Chondrocyte (in vitro differentiated cells): ENCODE measurements around the gene BATF2. TPM values are rescaled to one million over a fixed set of nuclear protein-coding genes. Genes with fewer than 3 reads are reported as not detected.
A peak's percentile ranks its signal among the peaks of the same experiment; 100 is the strongest.

ENCODE experiments used
- DNase-seq: peaks from one replicate; pipeline ENCODE4 v3.0.0; 2021; ENCODE audit warnings: mixed read lengths, low spot score
- H3K27ac Mint-ChIP-seq: one replicate; pipeline ENCODE4 v1.8.0; 2021; ENCODE audit warnings: mild to moderate bottlenecking, moderate library complexity, mixed read lengths; ENCODE audit not compliant: unreplicated experiment
- H3K27me3 Mint-ChIP-seq: 2 replicates; pipeline ENCODE4 v1.8.0; 2021; ENCODE audit warnings: low read depth, mixed read lengths
- H3K36me3 Mint-ChIP-seq: 2 replicates; pipeline ENCODE4 v1.8.0; 2021; ENCODE audit warnings: low read depth, mixed read lengths
- H3K4me1 Mint-ChIP-seq: 2 replicates; pipeline ENCODE4 v1.8.0; 2021; ENCODE audit warnings: low read depth, mild to moderate bottlenecking, mixed read lengths
- H3K4me3 Mint-ChIP-seq: one replicate; pipeline ENCODE4 v1.8.0; 2021; ENCODE audit warnings: mild to moderate bottlenecking, moderate library complexity, mixed read lengths; ENCODE audit not compliant: unreplicated experiment
- H3K9me3 Mint-ChIP-seq: 2 replicates; pipeline ENCODE4 v1.8.0; 2021; ENCODE audit warnings: low read depth, mixed read lengths
- CTCF ChIP-seq: fragments of 200-600 bp; sonication (generic); IDR thresholded peaks from 2 replicates; pipeline ENCODE4 v1.5.0; 2021; ENCODE audit warnings: antibody characterized with exemption, mild to moderate bottlenecking, moderate library complexity
- total RNA-seq: library from RNA; stranded (reverse); gene quantifications from 3 replicates; pipeline ENCODE4 v1.2.1, GENCODE V29; 2021

The BATF2 gene
- total RNA-seq, 1 donor from 2014 or later, result not detected

DNA sequence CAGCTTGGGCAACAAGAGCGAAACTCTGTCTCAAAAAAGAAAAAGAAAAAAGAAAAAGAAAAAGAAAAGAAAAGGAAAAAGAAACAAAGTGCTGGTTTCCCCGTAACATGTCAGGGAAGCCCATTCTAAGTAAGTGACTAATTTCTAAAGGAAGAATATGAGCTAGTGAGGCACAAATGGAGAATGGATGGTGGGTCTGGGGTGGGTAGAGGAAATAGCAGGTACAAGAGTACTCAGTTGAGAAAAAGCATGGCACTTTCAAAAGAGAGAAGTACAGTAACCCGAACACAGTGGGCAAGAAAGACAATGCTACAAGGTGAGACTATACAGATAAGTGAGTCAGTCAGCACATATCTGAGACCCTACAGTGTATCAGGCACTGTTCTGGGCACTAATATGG, 29.4 kb downstream of the BATF2 start:
- H3K27me3 Mint-ChIP-seq, result no peaks in the 10 kb centered on the region
- no peaks in the 10 kb centered on the region for H3K36me3 Mint-ChIP-seq
- H3K27ac Mint-ChIP-seq, result no peak overlapping the region
- no peaks in the 10 kb centered on the region for H3K9me3 Mint-ChIP-seq
- peaks cover 12% of the 10 kb centered on the region for H3K4me1 Mint-ChIP-seq
- no peak for DNase-seq
- TF ChIP-seq CTCF, result no peak
- no peak overlapping the region for H3K4me3 Mint-ChIP-seq

DNA sequence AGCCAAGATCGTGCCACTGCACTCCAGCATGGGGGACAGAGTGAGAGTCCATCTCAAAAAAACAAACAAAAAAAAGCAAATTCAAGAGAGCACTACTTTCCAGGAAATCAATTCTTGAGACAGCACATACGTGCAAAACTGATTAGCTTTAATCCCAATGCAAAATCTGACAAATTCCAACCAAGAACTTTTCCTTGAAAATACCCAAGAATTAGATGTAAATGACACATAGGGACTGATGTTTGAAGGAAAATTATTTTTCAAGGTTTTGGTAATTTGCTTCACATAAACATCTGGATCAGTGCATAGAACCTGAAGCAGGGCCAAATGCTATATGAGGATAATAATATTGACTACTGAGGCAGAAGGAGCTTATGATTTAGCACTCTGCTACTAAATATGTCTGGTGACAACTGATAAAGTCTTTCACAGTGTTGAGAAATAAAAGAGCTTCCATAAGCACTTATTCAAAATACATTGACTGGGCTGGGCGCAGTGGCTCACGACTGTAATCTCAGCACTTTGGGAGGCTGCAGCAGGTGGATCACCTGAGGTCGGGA, 33.6 kb downstream of the BATF2 start:
- no peak overlapping the region for H3K27ac Mint-ChIP-seq
- TF ChIP-seq CTCF, result no peak

GRCh38 chr11:64960719-64961118, 36.1 kb downstream of the BATF2 start:
- H3K36me3 Mint-ChIP-seq, result no peaks in the 10 kb centered on the region

More for the DNA sequence above, 33.6 kb downstream of the BATF2 start:
- H3K27me3 Mint-ChIP-seq, result peaks cover 1% of the 10 kb centered on the region
- H3K4me3 Mint-ChIP-seq, result no peak overlapping the region
- peaks cover 10% of the 10 kb centered on the region for H3K4me1 Mint-ChIP-seq
- no peaks in the 10 kb centered on the region for H3K36me3 Mint-ChIP-seq
- DNase-seq, result no peak
- no peaks in the 10 kb centered on the region for H3K9me3 Mint-ChIP-seq

DNA sequence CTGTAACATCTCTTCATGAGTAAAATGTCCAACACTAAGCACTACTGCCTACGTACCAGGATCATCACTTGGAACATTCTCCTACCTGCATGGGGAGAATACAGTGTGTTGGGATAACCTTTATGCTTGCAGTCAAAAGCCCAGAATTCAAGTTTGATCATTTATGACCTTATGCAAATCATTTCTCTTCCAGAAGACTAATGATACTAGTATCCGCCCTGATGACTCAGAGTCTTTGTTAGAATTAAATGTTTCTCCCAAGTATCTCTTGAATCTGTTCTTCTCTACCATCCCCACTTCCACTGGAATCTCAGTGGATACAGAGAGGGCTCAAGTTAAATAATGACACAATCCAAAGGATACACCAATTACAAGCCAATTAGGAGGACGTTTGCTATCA, 37.3 kb downstream of the BATF2 start:
- no peaks in the 10 kb centered on the region for H3K9me3 Mint-ChIP-seq
- H3K4me1 Mint-ChIP-seq, result peaks cover 10% of the 10 kb centered on the region
- peaks cover 3% of the 10 kb centered on the region for H3K27me3 Mint-ChIP-seq
- H3K27ac Mint-ChIP-seq, result no peak overlapping the region
- no peak for DNase-seq
- no peak for TF ChIP-seq CTCF
- no peaks in the 10 kb centered on the region for H3K36me3 Mint-ChIP-seq
- H3K4me3 Mint-ChIP-seq, result no peak overlapping the region

More at GRCh38 chr11:64960719-64961118, 36.1 kb downstream of the BATF2 start:
- Mint-ChIP-seq H3K4me1 (peaks cover 10% of the 10 kb centered on the region), H3K27me3 (peaks cover 1% of the 10 kb centered on the region), H3K9me3 (no peaks in the 10 kb centered on the region), H3K27ac (peak overlapping the region; percentile 15), H3K4me3 (no peak overlapping the region)
- DNase-seq, result no peak
- TF ChIP-seq CTCF, result no peak

DNA sequence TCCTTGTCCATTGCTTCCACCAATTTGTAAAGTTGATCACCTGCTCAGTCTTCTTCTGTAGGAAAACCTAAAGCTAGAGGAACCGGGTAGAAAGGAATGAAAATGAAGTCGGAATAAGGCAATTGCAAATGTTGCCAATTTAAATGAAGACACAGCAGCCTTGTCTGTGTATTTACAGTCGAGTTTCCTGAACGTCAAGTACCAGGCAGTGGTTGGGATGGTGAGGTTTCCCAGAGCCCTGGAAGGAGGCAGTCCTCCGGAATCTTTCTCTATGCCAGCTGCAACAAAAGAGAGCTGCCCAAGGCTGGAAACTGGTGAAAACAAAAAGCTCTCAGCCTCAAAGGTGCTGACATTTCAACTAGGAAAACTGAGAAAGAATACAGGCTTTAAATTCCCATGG, 42.6 kb downstream of the BATF2 start:
- Mint-ChIP-seq H3K4me3 (no peak overlapping the region), H3K9me3 (no peaks in the 10 kb centered on the region), H3K27me3 (peaks cover 16% of the 10 kb centered on the region), H3K36me3 (no peaks in the 10 kb centered on the region), H3K27ac (no peak overlapping the region), H3K4me1 (no peaks in the 10 kb centered on the region)
- no peak for TF ChIP-seq CTCF
- no peak for DNase-seq
